ENCODE data around the gene PLEKHO2. TPM values are rescaled to one million over a fixed set of nuclear protein-coding genes. Genes with fewer than 3 reads are reported as not detected.

Gene PLEKHO2
- total RNA-seq, 1 experiment from 2014 or later = 4.5 TPM

GRCh38 chr15:64870353-64870752 is 28.6 kb downstream of the PLEKHO2 start:
- Histone ChIP-seq H3K4me3 (ENCODE audit: low read depth, low read length) (no peak overlapping the region), H3K4me1 (no peaks in the 10 kb centered on the region), H3K9me3 (no peaks in the 10 kb centered on the region), H3K36me3 (ENCODE audit: control insufficient read depth, insufficient read depth, low read length) (no peaks in the 10 kb centered on the region), H3K27me3 (replicated peaks; ENCODE audit: control insufficient read depth, insufficient read depth, low read length) (no peaks in the 10 kb centered on the region)
- no peak overlapping the region for H3K4me3 Mint-ChIP-seq (ENCODE audit: unreplicated experiment)
- no peak for DNase-seq
- H3K9me3 Mint-ChIP-seq (ENCODE audit: unreplicated experiment) = no peaks in the 10 kb centered on the region
- no peak overlapping the region for H3K27ac Mint-ChIP-seq (ENCODE audit: unreplicated experiment)
- no TSS peak for BruUV-seq (replicated peaks)
- TF ChIP-seq CTCF (IDR thresholded peaks at IDR 0.05; ENCODE audit: insufficient read depth in 1 of 2, low read depth in 1 of 2, low read length in 1 of 2, severe bottlenecking in 1 of 2, unreplicated experiment in 1 of 2) = no peak
- ChIA-PET CTCF (no interaction called here), POLR2A (no interaction called here)
- intact Hi-C loops (cut with micrococcal nuclease; ENCODE audit: unreplicated experiment) = no loop called here
- no peaks in the 10 kb centered on the region for H3K36me3 Mint-ChIP-seq (ENCODE audit: insufficient read depth, unreplicated experiment)
- no peaks in the 10 kb centered on the region for H3K27me3 Mint-ChIP-seq (ENCODE audit: insufficient read depth, unreplicated experiment)
- peaks cover 6% of the 10 kb centered on the region for H3K4me1 Mint-ChIP-seq (ENCODE audit: low read depth, unreplicated experiment)

GRCh38 chr15:64875641-64876223 is 34.0 kb downstream of the PLEKHO2 start:
- Mint-ChIP-seq H3K27ac (ENCODE audit: unreplicated experiment) (no peak overlapping the region), H3K36me3 (ENCODE audit: insufficient read depth, unreplicated experiment) (no peaks in the 10 kb centered on the region), H3K4me3 (ENCODE audit: unreplicated experiment) (no peak overlapping the region), H3K27me3 (ENCODE audit: insufficient read depth, unreplicated experiment) (no peaks in the 10 kb centered on the region), H3K9me3 (ENCODE audit: unreplicated experiment) (no peaks in the 10 kb centered on the region), H3K4me1 (ENCODE audit: low read depth, unreplicated experiment) (peaks cover 7% of the 10 kb centered on the region)
- POLR2A ChIA-PET = no interaction called here
- intact Hi-C loops (cut with micrococcal nuclease; ENCODE audit: unreplicated experiment) = no loop called here
- Histone ChIP-seq H3K4me1 (no peaks in the 10 kb centered on the region), H3K36me3 (ENCODE audit: control insufficient read depth, insufficient read depth, low read length) (no peaks in the 10 kb centered on the region), H3K9me3 (no peaks in the 10 kb centered on the region), H3K27me3 (replicated peaks; ENCODE audit: control insufficient read depth, insufficient read depth, low read length) (no peaks in the 10 kb centered on the region), H3K4me3 (ENCODE audit: low read depth, low read length) (no peak overlapping the region)
- DNase-seq = no peak
- no peak for TF ChIP-seq CTCF (IDR thresholded peaks at IDR 0.05; ENCODE audit: insufficient read depth in 1 of 2, low read depth in 1 of 2, low read length in 1 of 2, severe bottlenecking in 1 of 2, unreplicated experiment in 1 of 2)
- no TSS peak for BruUV-seq (replicated peaks)
- CTCF ChIA-PET = interaction anchor here (1.5 kb wide), 1 partner anchor 14 kb away, joined by 4 read pairs; no protein-coding TSS in a partner anchor

GRCh38 chr15:64877435-64877834 is 35.7 kb downstream of the PLEKHO2 start:
- TF ChIP-seq CTCF (IDR thresholded peaks at IDR 0.05; ENCODE audit: insufficient read depth in 1 of 2, low read depth in 1 of 2, low read length in 1 of 2, severe bottlenecking in 1 of 2, unreplicated experiment in 1 of 2) = no peak
- no peaks in the 10 kb centered on the region for H3K4me1 ChIP-seq
- Mint-ChIP-seq H3K27ac (ENCODE audit: unreplicated experiment) (no peak overlapping the region), H3K27me3 (ENCODE audit: insufficient read depth, unreplicated experiment) (no peaks in the 10 kb centered on the region), H3K4me3 (ENCODE audit: unreplicated experiment) (no peak overlapping the region), H3K4me1 (ENCODE audit: low read depth, unreplicated experiment) (peaks cover 7% of the 10 kb centered on the region), H3K9me3 (ENCODE audit: unreplicated experiment) (no peaks in the 10 kb centered on the region), H3K36me3 (ENCODE audit: insufficient read depth, unreplicated experiment) (no peaks in the 10 kb centered on the region)
- no peaks in the 10 kb centered on the region for H3K9me3 ChIP-seq
- POLR2A ChIA-PET = interaction anchor here (0.5 kb wide), 1 partner anchor 52 kb away, joined by 3 read pairs; the partner anchor contains the start of gene PIF1
- CTCF ChIA-PET = no interaction called here
- intact Hi-C loops (cut with micrococcal nuclease; ENCODE audit: unreplicated experiment) = no loop called here
- DNase-seq = no peak
- no peak overlapping the region for H3K4me3 ChIP-seq (ENCODE audit: low read depth, low read length)
- BruUV-seq (replicated peaks) = no TSS peak
- no peaks in the 10 kb centered on the region for H3K36me3 ChIP-seq (ENCODE audit: control insufficient read depth, insufficient read depth, low read length)
- no peaks in the 10 kb centered on the region for H3K27me3 ChIP-seq (replicated peaks; ENCODE audit: control insufficient read depth, insufficient read depth, low read length)
